Measurements from ENCODE around the gene UNC50. TPM values are rescaled to one million over a fixed set of nuclear protein-coding genes. Genes with fewer than 3 reads are reported as not detected.

UNC50 gene
- total RNA-seq, 1 donor: 13.7 TPM

DNA sequence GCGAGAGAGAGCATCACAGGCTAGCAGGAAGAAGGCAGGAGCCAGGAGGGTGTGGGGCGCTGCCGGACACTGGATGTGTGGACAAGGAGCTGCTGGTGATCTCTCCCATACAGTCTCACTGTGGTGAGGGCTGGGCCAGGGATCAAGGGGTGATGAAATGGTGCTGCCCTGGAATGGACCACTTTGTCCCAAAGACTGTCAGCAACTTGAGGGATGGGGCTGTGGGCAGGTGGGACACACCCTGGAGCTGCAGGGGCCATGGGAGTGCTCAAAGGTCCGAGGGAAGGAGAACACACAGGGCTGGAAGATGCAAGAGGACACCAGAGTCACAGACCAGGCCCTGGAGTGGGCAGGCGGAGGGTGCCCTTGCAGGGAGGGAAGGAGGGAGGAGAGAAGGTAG is 38.0 kb upstream of the UNC50 start:
- no peaks in the 10 kb centered on the region for H3K4me1 ChIP-seq (ENCODE audit: insufficient read depth, low read length)
- H3K27me3 ChIP-seq (ENCODE audit: insufficient read depth, low read length): no peaks in the 10 kb centered on the region
- no peaks in the 10 kb centered on the region for H3K9me3 ChIP-seq (ENCODE audit: low read depth, low read length)
- no peak overlapping the region for H3K4me3 ChIP-seq (ENCODE audit: low read length)

DNA sequence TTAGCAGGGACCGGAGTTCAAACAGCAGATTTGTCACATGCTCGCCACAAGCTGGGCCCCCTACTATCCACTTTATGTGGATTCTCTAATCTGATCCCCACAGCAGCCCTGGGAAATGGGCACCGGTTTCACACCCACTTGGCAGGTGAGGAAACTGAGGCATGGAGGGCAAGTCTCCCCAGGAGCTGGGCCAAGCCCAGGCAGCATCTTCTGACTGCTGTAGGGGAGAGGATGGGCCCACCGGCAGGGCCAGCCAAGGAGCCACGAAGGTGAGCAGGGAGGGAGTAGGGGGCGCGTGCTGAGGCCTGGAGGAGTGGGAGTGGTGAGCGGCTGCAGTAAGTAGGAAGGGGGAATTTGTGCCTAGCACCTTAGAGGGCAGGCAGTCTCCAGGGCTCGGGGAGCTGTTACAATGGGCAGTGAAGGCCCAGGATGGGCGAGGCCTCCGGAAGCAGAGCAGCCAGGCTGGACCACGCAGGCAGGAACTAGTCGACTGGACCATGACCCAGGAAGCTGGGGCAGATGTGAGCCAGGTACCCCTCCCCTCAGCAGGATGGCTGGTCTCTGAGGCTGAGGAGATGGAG is 37.2 kb upstream of the UNC50 start:
- Histone ChIP-seq H3K4me3 (ENCODE audit: low read length) (no peak overlapping the region), H3K4me1 (ENCODE audit: insufficient read depth, low read length) (no peaks in the 10 kb centered on the region), H3K9me3 (ENCODE audit: low read depth, low read length) (no peaks in the 10 kb centered on the region)

GRCh38 chr2:98571796-98572195 is 36.6 kb upstream of the UNC50 start:
- no peak overlapping the region for H3K4me3 ChIP-seq (ENCODE audit: low read length)
- H3K9me3 ChIP-seq (ENCODE audit: low read depth, low read length): no peaks in the 10 kb centered on the region
- no peaks in the 10 kb centered on the region for H3K27me3 ChIP-seq (ENCODE audit: insufficient read depth, low read length)
- H3K4me1 ChIP-seq (ENCODE audit: insufficient read depth, low read length): no peaks in the 10 kb centered on the region

More for the DNA sequence above, 37.2 kb upstream of the UNC50 start:
- no peaks in the 10 kb centered on the region for H3K27me3 ChIP-seq (ENCODE audit: insufficient read depth, low read length)

GRCh38 chr2:98572211-98572610 is 36.2 kb upstream of the UNC50 start:
- Histone ChIP-seq H3K27me3 (ENCODE audit: insufficient read depth, low read length) (no peaks in the 10 kb centered on the region), H3K4me1 (ENCODE audit: insufficient read depth, low read length) (no peaks in the 10 kb centered on the region), H3K9me3 (ENCODE audit: low read depth, low read length) (no peaks in the 10 kb centered on the region), H3K4me3 (ENCODE audit: low read length) (no peak overlapping the region)

GRCh38 chr2:98572676-98573075 is 35.7 kb upstream of the UNC50 start:
- Histone ChIP-seq H3K4me3 (ENCODE audit: low read length) (no peak overlapping the region), H3K27me3 (ENCODE audit: insufficient read depth, low read length) (no peaks in the 10 kb centered on the region), H3K4me1 (ENCODE audit: insufficient read depth, low read length) (no peaks in the 10 kb centered on the region), H3K9me3 (ENCODE audit: low read depth, low read length) (no peaks in the 10 kb centered on the region)

- Histone ChIP-seq H3K27me3 (ENCODE audit: insufficient read depth, low read length) (no peaks in the 10 kb centered on the region), H3K4me1 (ENCODE audit: insufficient read depth, low read length) (no peaks in the 10 kb centered on the region), H3K9me3 (ENCODE audit: low read depth, low read length) (no peaks in the 10 kb centered on the region), H3K4me3 (ENCODE audit: low read length) (no peak overlapping the region)
Measured at GRCh38 chr2:98573426-98573825, 35.0 kb upstream of the UNC50 start.

GRCh38 chr2:98576666-98577312 is 31.6 kb upstream of the UNC50 start:
- H3K27me3 ChIP-seq (ENCODE audit: insufficient read depth, low read length): no peaks in the 10 kb centered on the region
- no peak overlapping the region for H3K4me3 ChIP-seq (ENCODE audit: low read length)
- H3K4me1 ChIP-seq (ENCODE audit: insufficient read depth, low read length): no peaks in the 10 kb centered on the region
- no peaks in the 10 kb centered on the region for H3K9me3 ChIP-seq (ENCODE audit: low read depth, low read length)

- no peaks in the 10 kb centered on the region for H3K9me3 ChIP-seq (ENCODE audit: low read depth, low read length)
- H3K27me3 ChIP-seq (ENCODE audit: insufficient read depth, low read length): no peaks in the 10 kb centered on the region
- no peak overlapping the region for H3K4me3 ChIP-seq (ENCODE audit: low read length)
- no peaks in the 10 kb centered on the region for H3K4me1 ChIP-seq (ENCODE audit: insufficient read depth, low read length)
Measured at GRCh38 chr2:98577313-98577712, 31.1 kb upstream of the UNC50 start.

- no peaks in the 10 kb centered on the region for H3K27me3 ChIP-seq (ENCODE audit: insufficient read depth, low read length)
- H3K4me1 ChIP-seq (ENCODE audit: insufficient read depth, low read length): no peaks in the 10 kb centered on the region
- no peak overlapping the region for H3K4me3 ChIP-seq (ENCODE audit: low read length)
- H3K9me3 ChIP-seq (ENCODE audit: low read depth, low read length): no peaks in the 10 kb centered on the region
Measured at GRCh38 chr2:98578231-98578630, 30.2 kb upstream of the UNC50 start.

GRCh38 chr2:98579926-98580325 is 28.5 kb upstream of the UNC50 start:
- H3K4me1 ChIP-seq (ENCODE audit: insufficient read depth, low read length): no peaks in the 10 kb centered on the region
- no peaks in the 10 kb centered on the region for H3K27me3 ChIP-seq (ENCODE audit: insufficient read depth, low read length)
- H3K9me3 ChIP-seq (ENCODE audit: low read depth, low read length): no peaks in the 10 kb centered on the region
- H3K4me3 ChIP-seq (ENCODE audit: low read length): no peak overlapping the region

- Histone ChIP-seq H3K27me3 (ENCODE audit: insufficient read depth, low read length) (no peaks in the 10 kb centered on the region), H3K9me3 (ENCODE audit: low read depth, low read length) (no peaks in the 10 kb centered on the region), H3K4me1 (ENCODE audit: insufficient read depth, low read length) (no peaks in the 10 kb centered on the region), H3K4me3 (ENCODE audit: low read length) (no peak overlapping the region)
Measured at GRCh38 chr2:98580656-98581284, 27.6 kb upstream of the UNC50 start.

DNA sequence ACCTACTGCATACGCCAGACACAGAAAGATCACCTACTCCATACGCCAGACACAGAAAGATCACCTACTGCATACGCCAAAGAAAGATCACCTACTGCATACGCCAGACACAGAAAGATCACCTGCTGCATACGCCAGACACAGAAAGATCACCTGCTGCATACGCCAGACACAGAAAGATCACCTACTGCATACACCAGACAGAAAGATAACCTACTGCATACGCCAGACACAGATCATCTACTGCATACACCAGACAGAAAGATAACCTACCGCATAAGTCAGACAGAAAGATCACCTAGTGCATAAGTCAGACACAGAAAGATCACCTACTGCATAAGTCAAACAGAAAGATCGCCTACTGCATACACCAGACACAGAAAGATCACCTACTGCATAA is 25.9 kb upstream of the UNC50 start:
- Histone ChIP-seq H3K27me3 (ENCODE audit: insufficient read depth, low read length) (no peaks in the 10 kb centered on the region), H3K4me3 (ENCODE audit: low read length) (no peak overlapping the region), H3K9me3 (ENCODE audit: low read depth, low read length) (no peaks in the 10 kb centered on the region), H3K4me1 (ENCODE audit: insufficient read depth, low read length) (no peaks in the 10 kb centered on the region)

- Histone ChIP-seq H3K4me1 (ENCODE audit: insufficient read depth, low read length) (no peaks in the 10 kb centered on the region), H3K27me3 (ENCODE audit: insufficient read depth, low read length) (no peaks in the 10 kb centered on the region), H3K4me3 (ENCODE audit: low read length) (no peak overlapping the region)
Measured at GRCh38 chr2:98583276-98583675, 25.1 kb upstream of the UNC50 start.

GRCh38 chr2:98583816-98584618 is 24.4 kb upstream of the UNC50 start:
- H3K27me3 ChIP-seq (ENCODE audit: insufficient read depth, low read length): no peaks in the 10 kb centered on the region
- no peaks in the 10 kb centered on the region for H3K4me1 ChIP-seq (ENCODE audit: insufficient read depth, low read length)
- H3K9me3 ChIP-seq (ENCODE audit: low read depth, low read length): no peaks in the 10 kb centered on the region
- H3K4me3 ChIP-seq (ENCODE audit: low read length): no peak overlapping the region

More at GRCh38 chr2:98583276-98583675, 25.1 kb upstream of the UNC50 start:
- H3K9me3 ChIP-seq (ENCODE audit: low read depth, low read length): no peaks in the 10 kb centered on the region

GRCh38 chr2:98585386-98585785 is 23.0 kb upstream of the UNC50 start:
- H3K4me1 ChIP-seq (ENCODE audit: insufficient read depth, low read length): no peaks in the 10 kb centered on the region
- H3K9me3 ChIP-seq (ENCODE audit: low read depth, low read length): no peaks in the 10 kb centered on the region
- H3K27me3 ChIP-seq (ENCODE audit: insufficient read depth, low read length): no peaks in the 10 kb centered on the region
- no peak overlapping the region for H3K4me3 ChIP-seq (ENCODE audit: low read length)

Data from mononuclear cell (primary cell).